Dendritic cell treated with granulocyte-macrophage colony-stimulating factor and Interleukin-4, amounts not matched to agents 40 ng/mL and 50 ng/mL, for 4 days (primary cell): ENCODE data around the gene OLFML1.

Experiments
- H3K27ac Mint-ChIP-seq: one replicate; pipeline ENCODE4 v1.8.0; 2022; ENCODE audit warnings: mild to moderate bottlenecking, mixed read lengths
- H3K27me3 Mint-ChIP-seq: one replicate; pipeline ENCODE4 v1.8.0; 2022; ENCODE audit warnings: mild to moderate bottlenecking, mixed read lengths
- H3K36me3 Mint-ChIP-seq: one replicate; pipeline ENCODE4 v1.8.0; 2022; ENCODE audit warnings: low read depth, mixed read lengths
- H3K4me1 Mint-ChIP-seq: one replicate; pipeline ENCODE4 v1.8.0; 2022; ENCODE audit warnings: low read depth, mixed read lengths
- H3K4me3 Mint-ChIP-seq: one replicate; pipeline ENCODE4 v1.8.0; 2022; ENCODE audit warnings: mild to moderate bottlenecking, moderate library complexity, mixed read lengths
- H3K9me3 Mint-ChIP-seq: one replicate; pipeline ENCODE4 v1.8.0; 2022; ENCODE audit warnings: mixed read lengths
- intact Hi-C: fragments of 100-400 bp; cut with micrococcal nuclease; formaldehyde crosslinking; loops from one replicate; pipeline ENCODE4 v1.15.0; 2022

Gene OLFML1

DNA sequence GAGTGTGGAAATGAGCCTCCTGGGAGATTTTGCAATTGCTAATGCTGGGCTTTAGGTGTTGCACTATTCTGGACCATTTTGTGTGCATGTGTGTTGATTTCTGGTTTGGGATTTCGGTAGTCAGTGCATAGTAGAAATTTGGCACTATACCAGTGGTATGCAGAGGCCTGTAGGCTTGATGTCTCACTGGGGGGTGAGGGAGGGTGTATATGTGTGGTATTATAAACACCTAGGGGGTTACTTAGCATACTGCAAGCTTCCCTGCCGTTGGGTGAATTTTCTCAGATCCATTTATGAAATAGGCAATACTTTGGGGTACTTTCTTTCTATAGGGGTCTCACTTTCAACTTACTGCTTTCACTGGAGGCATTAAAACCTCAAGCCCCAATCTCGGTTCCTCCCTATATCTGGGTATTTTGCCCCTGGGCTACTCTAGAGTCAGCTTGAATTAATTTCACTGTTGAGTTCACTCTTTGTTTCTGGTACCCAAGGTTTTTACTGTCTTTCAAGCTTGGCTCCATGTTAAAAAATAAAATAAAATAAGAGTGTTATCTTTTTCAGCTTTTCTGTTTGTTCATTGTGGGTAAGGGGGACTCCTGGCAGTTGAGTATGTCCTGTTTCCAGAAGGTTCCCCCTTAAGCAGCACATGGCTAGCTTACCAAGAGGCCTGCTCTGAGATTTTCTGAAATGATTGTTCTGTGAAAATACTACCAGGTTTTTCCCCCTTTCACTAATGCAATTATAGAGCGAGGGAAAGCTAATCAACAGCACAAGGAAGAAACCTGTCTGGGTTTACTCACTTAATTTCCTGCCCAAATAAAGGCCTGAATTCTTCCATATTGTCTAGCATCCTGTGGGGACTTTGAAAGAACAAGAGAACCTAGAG, 74.3 kb downstream of the OLFML1 start:
- Mint-ChIP-seq H3K27ac (no peak overlapping the region), H3K9me3 (no peaks in the 10 kb centered on the region), H3K4me1 (peaks cover 26% of the 10 kb centered on the region)

More for the DNA sequence above, 74.3 kb downstream of the OLFML1 start:
- peaks cover 59% of the 10 kb centered on the region for H3K36me3 Mint-ChIP-seq
- intact Hi-C loops: no loop called here
- H3K27me3 Mint-ChIP-seq: no peaks in the 10 kb centered on the region
- H3K4me3 Mint-ChIP-seq: no peak overlapping the region
